WTC11 (cell line): ENCODE results near the gene C16orf74.

Source experiments
- ARID4B ChIP-seq: sonication (generic); formaldehyde crosslinking; IDR thresholded peaks from 2 replicates; pipeline ENCODE4 v1.8.0; 2023; ENCODE audit warnings: missing genetic modification reagents, mild to moderate bottlenecking, borderline replicate concordance
- CTCF ChIP-seq: fragments of 200-600 bp; IDR thresholded peaks from 2 replicates; pipeline ENCODE4 v1.8.0; 2022; ENCODE audit warnings: antibody characterized with exemption
- ETV6 ChIP-seq: sonication (generic); formaldehyde crosslinking; IDR thresholded peaks from 2 replicates; pipeline ENCODE4 v1.8.1; 2022; ENCODE audit warnings: mild to moderate bottlenecking, missing genetic modification reagents
- IRF1 ChIP-seq: sonication (generic); formaldehyde crosslinking; IDR thresholded peaks from 2 replicates; pipeline ENCODE4 v1.8.0; 2023; ENCODE audit warnings: missing genetic modification reagents
- MAX ChIP-seq: sonication (generic); formaldehyde crosslinking; IDR thresholded peaks from 2 replicates; pipeline ENCODE4 v1.8.0; 2022; ENCODE audit warnings: mild to moderate bottlenecking, missing genetic modification reagents
- TCF7 ChIP-seq: sonication (generic); formaldehyde crosslinking; IDR thresholded peaks from 2 replicates; pipeline ENCODE4 v1.8.0; 2022; ENCODE audit warnings: mild to moderate bottlenecking, low read depth, missing genetic modification reagents, moderate library complexity
- TF ChIP-seq, protein P1 (sequence below): sonication (generic); formaldehyde crosslinking; conservative IDR thresholded peaks from 2 replicates; pipeline ENCODE4 v1.8.1; 2022; ENCODE audit warnings: mild to moderate bottlenecking, missing genetic modification reagents

DNA sequence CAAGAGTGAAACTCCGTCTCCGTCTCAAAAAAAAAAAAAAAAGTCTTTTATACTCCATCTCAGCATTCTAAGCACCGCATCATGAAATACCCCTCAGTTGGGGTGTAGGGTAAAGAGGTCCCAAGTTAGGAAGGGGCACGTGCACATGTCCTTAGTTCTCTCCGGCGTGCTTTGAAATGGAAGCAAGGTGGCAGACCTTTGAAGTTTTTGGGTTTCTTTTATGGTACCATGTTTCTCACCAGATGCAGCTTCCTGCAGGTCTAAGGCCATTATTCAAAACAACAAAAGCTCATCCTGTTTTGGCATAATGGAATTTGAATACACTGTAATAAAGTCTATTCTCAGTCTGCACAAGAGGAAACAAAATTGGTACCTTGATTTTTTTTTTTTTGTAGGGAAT is 38.9 kb upstream of the C16orf74 start:
- TF ChIP-seq CTCF (no peak), MAX (no peak), TCF7 (no peak), IRF1 (CRISPR knock-in tag) (no peak), ARID4B (CRISPR knock-in tag) (no peak), ETV6 (CRISPR knock-in tag) (no peak)
- TF ChIP-seq, protein P1, sequence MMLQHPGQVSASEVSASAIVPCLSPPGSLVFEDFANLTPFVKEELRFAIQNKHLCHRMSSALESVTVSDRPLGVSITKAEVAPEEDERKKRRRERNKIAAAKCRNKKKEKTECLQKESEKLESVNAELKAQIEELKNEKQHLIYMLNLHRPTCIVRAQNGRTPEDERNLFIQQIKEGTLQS, result no peak
